ENCODE results near the gene CLEC18A. TPM values are rescaled to one million over a fixed set of nuclear protein-coding genes. Genes with fewer than 3 reads are reported as not detected.

Gene CLEC18A
- total RNA-seq, 2 donors from 2014 or later = 0.33 to 2.1 TPM

DNA sequence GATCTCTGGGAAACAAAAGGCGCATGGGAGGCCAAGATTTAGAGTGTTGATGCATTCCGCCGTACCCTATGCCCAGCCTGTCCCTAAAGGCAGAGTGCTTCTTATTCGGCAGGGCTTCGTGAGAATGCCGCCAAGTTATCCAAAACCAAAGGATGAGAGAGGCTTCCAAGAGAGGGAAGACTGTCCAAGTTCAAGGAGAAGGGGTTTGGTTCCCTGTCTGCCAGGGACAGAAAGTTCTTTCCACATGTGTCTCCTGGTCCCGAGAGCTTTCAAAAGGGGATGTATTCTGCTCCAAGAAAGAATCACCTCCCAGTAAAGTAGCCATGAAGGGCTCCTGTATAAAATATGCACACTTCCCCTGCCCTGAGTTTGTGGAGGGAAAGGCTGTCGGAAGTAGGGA lies 42.1 kb upstream of the CLEC18A start:
- no peaks in the 10 kb centered on the region for H3K4me1 ChIP-seq
- no peak overlapping the region for H3K4me3 ChIP-seq
- WGBS, 2 donors = 94 to 98% methylated on average over 8 of the region's 8 CpGs
- TF ChIP-seq, protein P1, sequence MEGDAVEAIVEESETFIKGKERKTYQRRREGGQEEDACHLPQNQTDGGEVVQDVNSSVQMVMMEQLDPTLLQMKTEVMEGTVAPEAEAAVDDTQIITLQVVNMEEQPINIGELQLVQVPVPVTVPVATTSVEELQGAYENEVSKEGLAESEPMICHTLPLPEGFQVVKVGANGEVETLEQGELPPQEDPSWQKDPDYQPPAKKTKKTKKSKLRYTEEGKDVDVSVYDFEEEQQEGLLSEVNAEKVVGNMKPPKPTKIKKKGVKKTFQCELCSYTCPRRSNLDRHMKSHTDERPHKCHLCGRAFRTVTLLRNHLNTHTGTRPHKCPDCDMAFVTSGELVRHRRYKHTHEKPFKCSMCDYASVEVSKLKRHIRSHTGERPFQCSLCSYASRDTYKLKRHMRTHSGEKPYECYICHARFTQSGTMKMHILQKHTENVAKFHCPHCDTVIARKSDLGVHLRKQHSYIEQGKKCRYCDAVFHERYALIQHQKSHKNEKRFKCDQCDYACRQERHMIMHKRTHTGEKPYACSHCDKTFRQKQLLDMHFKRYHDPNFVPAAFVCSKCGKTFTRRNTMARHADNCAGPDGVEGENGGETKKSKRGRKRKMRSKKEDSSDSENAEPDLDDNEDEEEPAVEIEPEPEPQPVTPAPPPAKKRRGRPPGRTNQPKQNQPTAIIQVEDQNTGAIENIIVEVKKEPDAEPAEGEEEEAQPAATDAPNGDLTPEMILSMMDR (IDR thresholded peaks at IDR 0.05) = no peak
- TF ChIP-seq POLR2A (IDR thresholded peaks at IDR 0.05) = no peak
- no peaks in the 10 kb centered on the region for H3K9me3 ChIP-seq
- DNase-seq (no peak), ATAC-seq (no peak)
- H3K27me3 ChIP-seq = no peaks in the 10 kb centered on the region
- H3K27ac ChIP-seq = no peak overlapping the region
- intact Hi-C loops (cut with DNase I) = no loop called here
- peaks cover 0 to 7% of the 10 kb centered on the region in 2 donors for H3K36me3 ChIP-seq (replicated peaks in 1 of 2; ENCODE audit: insufficient read depth in 1 of 2, low read depth in 2 of 2)

DNA sequence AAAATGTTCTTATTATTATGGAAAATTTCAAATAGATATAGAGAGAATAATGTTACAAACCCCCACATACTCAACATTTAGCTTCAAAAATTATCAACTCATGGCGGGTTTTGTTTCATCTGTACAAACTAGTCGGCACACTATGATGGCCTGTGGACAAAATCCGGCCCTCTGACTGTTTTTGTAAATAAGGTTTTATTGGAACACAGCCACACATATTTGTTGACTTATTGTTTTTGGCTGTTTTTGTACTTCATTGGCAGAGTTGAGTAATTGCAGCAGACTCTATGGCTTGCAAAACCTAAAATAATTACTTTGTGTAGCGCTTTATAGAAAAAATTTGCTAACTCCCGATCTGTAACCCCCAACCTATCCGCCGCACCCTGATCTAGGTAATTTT lies 41.4 kb upstream of the CLEC18A start:
- H3K27ac ChIP-seq = no peak overlapping the region
- H3K9me3 ChIP-seq = no peaks in the 10 kb centered on the region
- intact Hi-C loops (cut with DNase I) = no loop called here
- no peaks in the 10 kb centered on the region for H3K4me1 ChIP-seq
- no peak overlapping the region for H3K4me3 ChIP-seq
- peaks cover 0 to 7% of the 10 kb centered on the region in 2 donors for H3K36me3 ChIP-seq (replicated peaks in 1 of 2; ENCODE audit: insufficient read depth in 1 of 2, low read depth in 2 of 2)
- no peaks in the 10 kb centered on the region for H3K27me3 ChIP-seq
- DNase-seq = no peak
- TF ChIP-seq, protein P1 (IDR thresholded peaks at IDR 0.05) = no peak
- no peak for TF ChIP-seq POLR2A (IDR thresholded peaks at IDR 0.05)
- 70 to 78% methylated on average over 7 of the region's 7 CpGs for WGBS, 2 donors
- no peak for ATAC-seq

DNA sequence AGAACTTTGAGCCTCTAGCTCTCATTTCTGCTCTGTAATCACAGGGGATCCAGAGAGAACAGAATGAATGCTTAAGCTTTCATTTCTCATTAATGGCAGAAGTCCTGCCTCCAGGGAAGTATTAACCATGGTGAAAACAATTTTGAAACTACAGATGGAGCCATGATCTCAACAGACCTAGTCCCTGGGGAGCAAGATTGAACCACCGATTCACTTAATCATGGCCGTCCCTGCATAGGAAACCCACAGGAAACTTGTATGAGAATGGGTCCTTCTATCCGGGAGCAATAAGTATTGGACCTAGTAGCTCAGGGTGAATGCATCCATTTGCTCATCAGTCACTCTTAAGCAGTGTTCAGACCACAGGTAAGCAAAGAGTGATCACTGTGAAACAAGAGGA lies 40.2 kb upstream of the CLEC18A start:
- 67 to 77% methylated on average over 3 of the region's 3 CpGs for WGBS, 2 donors
- Histone ChIP-seq H3K27me3 (no peaks in the 10 kb centered on the region), H3K4me3 (no peak overlapping the region), H3K9me3 (no peaks in the 10 kb centered on the region), H3K27ac (no peak overlapping the region), H3K36me3 (replicated peaks in 1 of 2; ENCODE audit: insufficient read depth in 1 of 2, low read depth in 2 of 2) (peaks cover 0 to 7% of the 10 kb centered on the region in 2 donors), H3K4me1 (no peaks in the 10 kb centered on the region)
- DNase-seq (no peak), ATAC-seq (no peak)
- intact Hi-C loops (cut with DNase I) = no loop called here
- TF ChIP-seq POLR2A (IDR thresholded peaks at IDR 0.05) = no peak
- TF ChIP-seq, protein P1 (IDR thresholded peaks at IDR 0.05) = no peak

DNA sequence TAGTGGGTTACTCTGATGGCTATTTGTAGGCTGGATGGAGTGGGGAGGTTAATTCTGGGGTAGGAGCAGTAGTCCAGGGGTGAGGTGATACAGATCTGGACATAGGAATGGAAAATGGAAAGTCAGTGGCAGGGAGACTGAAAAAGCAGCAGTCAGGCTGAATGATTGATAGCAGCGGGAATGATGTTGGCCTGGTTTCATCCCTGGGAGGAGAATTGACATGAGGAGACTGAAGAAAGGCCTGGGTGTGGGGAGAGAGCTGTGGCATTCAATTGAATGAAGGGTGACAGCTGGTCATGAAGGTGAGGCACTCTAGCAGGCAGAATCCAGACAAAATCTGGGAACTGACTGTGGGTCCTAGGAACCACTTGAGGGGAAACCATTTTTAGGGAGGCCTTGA lies 34.7 kb upstream of the CLEC18A start:
- DNase-seq (no peak), ATAC-seq (no peak)
- H3K4me1 ChIP-seq = peaks cover 10% of the 10 kb centered on the region
- H3K9me3 ChIP-seq = no peaks in the 10 kb centered on the region
- no peak for TF ChIP-seq POLR2A (IDR thresholded peaks at IDR 0.05)
- TF ChIP-seq, protein P1 (IDR thresholded peaks at IDR 0.05) = no peak
- no peaks in the 10 kb centered on the region for H3K36me3 ChIP-seq (replicated peaks in 1 of 2; ENCODE audit: insufficient read depth in 1 of 2, low read depth in 2 of 2)
- intact Hi-C loops (cut with DNase I) = no loop called here
- H3K4me3 ChIP-seq = no peak overlapping the region
- 78 to 82% methylated on average over 1 of the region's 1 CpG for WGBS, 2 donors
- H3K27ac ChIP-seq = peak overlapping the region in 1 of 4 donors; percentile 14
- H3K27me3 ChIP-seq = no peaks in the 10 kb centered on the region

DNA sequence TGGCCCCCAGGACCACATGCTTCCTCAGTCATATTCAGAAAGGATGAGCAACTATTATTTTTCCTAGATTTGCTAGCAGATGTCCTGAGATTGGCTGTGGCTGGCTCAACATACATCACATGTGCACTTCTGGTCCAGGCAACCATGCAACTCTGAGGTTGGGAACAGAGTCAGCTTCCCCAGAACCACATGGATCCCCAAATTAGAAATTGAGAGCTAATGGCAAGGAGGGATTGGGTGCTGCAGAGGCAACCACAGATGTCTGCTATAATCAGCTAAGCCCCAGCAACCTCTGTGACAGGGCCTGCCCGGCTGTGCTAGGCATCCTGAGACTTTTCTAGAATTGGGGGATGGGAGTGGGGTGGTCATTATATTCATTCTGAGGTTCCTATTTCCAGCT lies 33.8 kb upstream of the CLEC18A start:
- DNase-seq (no peak), ATAC-seq (no peak)
- TF ChIP-seq, protein P1 (IDR thresholded peaks at IDR 0.05) = no peak
- TF ChIP-seq POLR2A (IDR thresholded peaks at IDR 0.05) = no peak
- peak overlapping the region; percentile 59 to 78 (median 64) for H3K27ac ChIP-seq
- H3K9me3 ChIP-seq = no peaks in the 10 kb centered on the region
- H3K36me3 ChIP-seq (replicated peaks in 1 of 2; ENCODE audit: insufficient read depth in 1 of 2, low read depth in 2 of 2) = no peaks in the 10 kb centered on the region
- peaks cover 10% of the 10 kb centered on the region for H3K4me1 ChIP-seq
- no peaks in the 10 kb centered on the region for H3K27me3 ChIP-seq
- H3K4me3 ChIP-seq = no peak overlapping the region
- 60 to 77% methylated on average over 1 of the region's 1 CpG for WGBS, 2 donors
- intact Hi-C loops (cut with DNase I) = no loop called here
